D721Med (cell line): ENCODE measurements around the gene PIMREG.

Source experiments
- DNase-seq: peaks from one replicate; pipeline ENCODE4 v3.0.0; 2011; ENCODE audit warnings: low spot score; ENCODE audit not compliant: insufficient read length
- FAIRE-seq: peaks from 2 replicates; lab custom pipeline; 2011; peaks lifted over from hg19 to GRCh38; lab: Jason Lieb, UNC
- TF ChIP-seq, protein P1 (sequence below): IDR thresholded peaks from 2 replicates; pipeline ENCODE4 v1.5.1; 2012; ENCODE audit warnings: mild to moderate bottlenecking, control low read depth; ENCODE audit not compliant: insufficient read depth; ENCODE audit errors: missing control alignments

The PIMREG gene

GRCh38 chr17:6462692-6463091, 18.4 kb downstream of the PIMREG start:
- no peak for DNase-seq
- FAIRE-seq = no peak
- TF ChIP-seq, protein P1, sequence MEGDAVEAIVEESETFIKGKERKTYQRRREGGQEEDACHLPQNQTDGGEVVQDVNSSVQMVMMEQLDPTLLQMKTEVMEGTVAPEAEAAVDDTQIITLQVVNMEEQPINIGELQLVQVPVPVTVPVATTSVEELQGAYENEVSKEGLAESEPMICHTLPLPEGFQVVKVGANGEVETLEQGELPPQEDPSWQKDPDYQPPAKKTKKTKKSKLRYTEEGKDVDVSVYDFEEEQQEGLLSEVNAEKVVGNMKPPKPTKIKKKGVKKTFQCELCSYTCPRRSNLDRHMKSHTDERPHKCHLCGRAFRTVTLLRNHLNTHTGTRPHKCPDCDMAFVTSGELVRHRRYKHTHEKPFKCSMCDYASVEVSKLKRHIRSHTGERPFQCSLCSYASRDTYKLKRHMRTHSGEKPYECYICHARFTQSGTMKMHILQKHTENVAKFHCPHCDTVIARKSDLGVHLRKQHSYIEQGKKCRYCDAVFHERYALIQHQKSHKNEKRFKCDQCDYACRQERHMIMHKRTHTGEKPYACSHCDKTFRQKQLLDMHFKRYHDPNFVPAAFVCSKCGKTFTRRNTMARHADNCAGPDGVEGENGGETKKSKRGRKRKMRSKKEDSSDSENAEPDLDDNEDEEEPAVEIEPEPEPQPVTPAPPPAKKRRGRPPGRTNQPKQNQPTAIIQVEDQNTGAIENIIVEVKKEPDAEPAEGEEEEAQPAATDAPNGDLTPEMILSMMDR = no peak

DNA sequence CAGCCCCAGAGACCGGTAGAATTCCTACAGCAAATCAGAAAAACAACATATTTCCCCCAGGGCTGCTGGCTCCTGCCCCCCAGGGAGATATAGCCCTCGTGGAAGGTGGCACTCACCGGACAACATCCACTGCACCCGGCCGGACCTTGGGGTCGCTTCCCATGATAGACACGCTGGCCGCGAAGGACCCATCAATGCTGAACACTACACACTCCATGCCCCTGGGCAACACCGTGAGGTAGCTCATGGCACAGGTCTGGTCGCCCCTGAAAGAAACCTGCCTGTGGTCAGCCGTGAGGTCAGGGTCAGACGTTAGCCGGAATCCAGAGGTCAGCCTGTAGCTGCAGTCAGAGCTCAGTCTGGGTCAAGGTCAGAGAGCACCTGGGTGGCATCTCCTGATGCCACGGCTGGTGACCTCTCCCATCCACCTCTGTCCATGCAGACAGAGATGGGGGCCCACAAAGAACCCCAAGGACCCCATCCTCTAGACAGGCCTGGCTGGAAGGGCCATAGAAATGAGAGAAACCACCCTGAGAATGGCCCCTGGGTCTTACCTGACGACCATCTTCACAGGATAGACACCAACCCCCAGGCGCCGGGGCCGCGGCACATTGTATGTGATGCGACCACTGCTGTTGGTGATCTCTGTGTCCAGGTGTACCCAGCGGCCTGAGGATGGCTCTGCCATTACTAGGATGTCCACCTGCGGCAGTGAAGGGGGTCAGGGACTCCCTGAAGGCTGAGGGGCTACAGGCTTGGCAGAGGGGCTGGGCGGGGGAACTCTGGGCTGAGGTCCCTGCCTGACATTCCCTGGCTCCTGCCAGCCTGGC, 19.6 kb downstream of the PIMREG start:
- TF ChIP-seq, protein P1 = no peak
- FAIRE-seq = no peak

GRCh38 chr17:6464446-6465041, 20.3 kb downstream of the PIMREG start:
- no peak for FAIRE-seq
- TF ChIP-seq, protein P1 = no peak
- DNase-seq = no peak

More for the DNA sequence above, 19.6 kb downstream of the PIMREG start:
- DNase-seq = no peak

GRCh38 chr17:6465206-6466003, 21.1 kb downstream of the PIMREG start:
- TF ChIP-seq, protein P1 = no peak
- FAIRE-seq = no peak
- DNase-seq = no peak

DNA sequence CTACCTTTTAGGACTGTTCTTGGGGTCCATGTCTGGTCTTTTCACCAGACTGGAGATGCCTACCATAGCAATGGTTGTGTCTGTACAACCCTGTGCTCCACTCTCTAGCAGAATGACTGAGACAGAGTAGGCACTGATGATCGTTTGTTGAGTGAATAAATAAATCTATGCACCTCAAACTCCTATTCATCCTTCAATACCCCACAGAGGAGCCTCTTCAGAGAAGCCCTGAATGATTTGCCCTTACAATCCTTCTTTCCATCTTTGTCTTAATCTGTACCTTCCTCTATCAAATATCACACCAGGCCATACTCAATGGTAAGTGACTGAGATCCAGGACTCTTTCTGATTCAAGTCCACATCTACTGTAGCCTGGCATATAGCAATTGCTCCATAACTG, 23.3 kb downstream of the PIMREG start:
- FAIRE-seq (no peak), DNase-seq (no peak)
- TF ChIP-seq, protein P1 = no peak

- TF ChIP-seq, protein P1 = no peak
- no peak for DNase-seq
- no peak for FAIRE-seq
These were observed 24.0 kb downstream of the PIMREG start for GRCh38 chr17:6468051-6468790.
